Measurements from ENCODE around the gene BTNL3.
"Not testable (repeated sequence)": the region's sequence is repeated elsewhere in the genome, so short reads cannot be mapped to it uniquely, and the experiment has no call there.

Gene BTNL3

GRCh38 chr5:181024245-181025064 lies 35.8 kb downstream of the BTNL3 start:
- DNase-seq = no peak

GRCh38 chr5:181027452-181028031 lies 38.9 kb downstream of the BTNL3 start:
- no peak for DNase-seq

GRCh38 chr5:181028032-181028819 lies 39.6 kb downstream of the BTNL3 start:
- DNase-seq = no peak

GRCh38 chr5:181031716-181032115 lies 43.1 kb downstream of the BTNL3 start:
- DNase-seq = no peak

GRCh38 chr5:181035991-181036815 lies 47.6 kb downstream of the BTNL3 start:
- no peak for DNase-seq

GRCh38 chr5:181036816-181037364 lies 48.2 kb downstream of the BTNL3 start:
- no peak for DNase-seq

GRCh38 chr5:181037365-181037861 lies 48.8 kb downstream of the BTNL3 start:
- DNase-seq = no peak

- no peak for DNase-seq
These were observed 50.8 kb downstream of the BTNL3 start for GRCh38 chr5:181039471-181039870.

GRCh38 chr5:181039931-181040630 lies 51.4 kb downstream of the BTNL3 start, which contains the start of gene BTNL9:
BTNL9 (plus strand) TSS chr5:181040266; CDS start chr5:181045490, 5,224 bp downstream.
- no peak for DNase-seq

- no peak for DNase-seq
These were observed 51.9 kb downstream of the BTNL3 start for GRCh38 chr5:181040631-181040945.

GRCh38 chr5:181041043-181041442 lies 52.4 kb downstream of the BTNL3 start:
- DNase-seq = no peak

GRCh38 chr5:181042036-181042713 lies 53.5 kb downstream of the BTNL3 start:
- no peak for DNase-seq

- DNase-seq = no peak
These were observed 54.1 kb downstream of the BTNL3 start for GRCh38 chr5:181042722-181043121.

GRCh38 chr5:181043285-181044092 lies 54.8 kb downstream of the BTNL3 start:
- DNase-seq = no peak

- no peak for DNase-seq
These were observed 55.5 kb downstream of the BTNL3 start for GRCh38 chr5:181044093-181044599.

- no peak for DNase-seq
These were observed 56.1 kb downstream of the BTNL3 start for GRCh38 chr5:181044662-181045305.

GRCh38 chr5:181045316-181045715 lies 56.7 kb downstream of the BTNL3 start:
- no peak for DNase-seq

- not testable (repeated sequence) for DNase-seq
These were observed 57.2 kb downstream of the BTNL3 start for GRCh38 chr5:181045857-181046256.

GRCh38 chr5:181047288-181047687 lies 58.6 kb downstream of the BTNL3 start:
- no peak for DNase-seq
